LNCAP (cell line): ENCODE results near the gene MMD.

Experiments used
- TF ChIP-seq, protein P1 (sequence below): fragments of 450-650 bp; IDR thresholded peaks from 2 replicates; pipeline ENCODE4 v1.5.1; 2017; ENCODE audit warnings: mild to moderate bottlenecking

Gene MMD, protein sequence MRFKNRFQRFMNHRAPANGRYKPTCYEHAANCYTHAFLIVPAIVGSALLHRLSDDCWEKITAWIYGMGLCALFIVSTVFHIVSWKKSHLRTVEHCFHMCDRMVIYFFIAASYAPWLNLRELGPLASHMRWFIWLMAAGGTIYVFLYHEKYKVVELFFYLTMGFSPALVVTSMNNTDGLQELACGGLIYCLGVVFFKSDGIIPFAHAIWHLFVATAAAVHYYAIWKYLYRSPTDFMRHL

DNA sequence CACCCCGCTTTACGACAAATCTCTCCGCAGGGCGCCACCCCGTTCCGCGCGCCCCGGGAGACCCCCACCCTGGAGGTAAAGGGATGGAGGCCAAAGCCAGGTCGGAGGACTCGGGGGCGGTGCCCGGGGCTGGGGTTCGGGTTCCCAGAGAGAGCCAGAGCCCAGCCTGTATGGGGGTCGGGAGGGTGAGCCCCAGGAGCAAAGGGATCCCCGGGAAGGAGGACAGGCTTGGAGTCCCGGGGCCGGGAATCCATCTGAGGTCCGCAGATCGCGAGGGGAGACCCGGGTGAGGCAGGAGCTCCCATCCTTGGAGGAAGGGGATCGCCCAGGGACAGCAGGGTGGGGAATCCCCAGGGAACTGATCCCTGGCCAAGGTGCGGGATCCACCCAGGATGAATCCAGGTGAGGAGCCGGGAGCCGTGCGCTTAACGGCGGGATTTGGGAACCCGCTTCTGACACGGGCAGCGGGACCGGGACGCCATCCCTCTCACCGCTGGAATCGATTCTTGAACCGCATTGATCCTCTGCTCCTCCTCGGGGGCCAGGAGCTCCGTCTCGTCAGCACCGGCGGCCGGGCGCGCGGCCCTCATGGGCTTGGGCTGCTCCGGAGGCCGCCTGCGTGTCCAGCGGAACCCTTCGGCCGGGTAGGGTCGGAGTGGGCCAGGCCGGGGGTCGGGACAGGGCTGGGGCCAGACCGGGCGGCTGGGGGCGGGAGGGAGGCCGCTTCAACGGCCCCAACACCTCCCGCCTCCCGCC, at the start of gene MMD:
Gene MMD (minus strand): TSS at position 657 of the 756 bp plus-strand sequence. CDS start 140 bp downstream, at position 517.
- TF ChIP-seq, protein P1, sequence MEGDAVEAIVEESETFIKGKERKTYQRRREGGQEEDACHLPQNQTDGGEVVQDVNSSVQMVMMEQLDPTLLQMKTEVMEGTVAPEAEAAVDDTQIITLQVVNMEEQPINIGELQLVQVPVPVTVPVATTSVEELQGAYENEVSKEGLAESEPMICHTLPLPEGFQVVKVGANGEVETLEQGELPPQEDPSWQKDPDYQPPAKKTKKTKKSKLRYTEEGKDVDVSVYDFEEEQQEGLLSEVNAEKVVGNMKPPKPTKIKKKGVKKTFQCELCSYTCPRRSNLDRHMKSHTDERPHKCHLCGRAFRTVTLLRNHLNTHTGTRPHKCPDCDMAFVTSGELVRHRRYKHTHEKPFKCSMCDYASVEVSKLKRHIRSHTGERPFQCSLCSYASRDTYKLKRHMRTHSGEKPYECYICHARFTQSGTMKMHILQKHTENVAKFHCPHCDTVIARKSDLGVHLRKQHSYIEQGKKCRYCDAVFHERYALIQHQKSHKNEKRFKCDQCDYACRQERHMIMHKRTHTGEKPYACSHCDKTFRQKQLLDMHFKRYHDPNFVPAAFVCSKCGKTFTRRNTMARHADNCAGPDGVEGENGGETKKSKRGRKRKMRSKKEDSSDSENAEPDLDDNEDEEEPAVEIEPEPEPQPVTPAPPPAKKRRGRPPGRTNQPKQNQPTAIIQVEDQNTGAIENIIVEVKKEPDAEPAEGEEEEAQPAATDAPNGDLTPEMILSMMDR = no peak

GRCh38 chr17:55466671-55467070, 45.0 kb upstream of the MMD start:
- TF ChIP-seq, protein P1 = no peak

DNA sequence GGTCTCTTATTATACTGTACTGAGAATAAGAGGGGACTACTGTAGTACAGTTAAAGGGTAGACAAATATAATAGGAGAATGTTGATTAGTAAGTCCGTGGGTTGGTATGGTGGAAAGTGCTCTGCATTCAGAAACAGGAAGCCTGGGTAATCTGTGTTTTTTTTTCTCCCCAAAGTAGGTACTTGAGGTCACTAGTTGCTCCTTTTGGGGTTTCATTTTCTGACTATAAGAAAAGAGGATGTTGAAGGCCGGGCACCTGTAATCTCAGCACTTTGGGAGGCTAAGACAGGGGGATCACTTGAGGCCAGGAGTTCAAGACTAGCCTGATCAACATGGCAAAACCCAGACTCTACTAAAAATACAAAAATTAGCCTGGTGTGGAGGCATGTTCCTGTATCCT, 42.0 kb upstream of the MMD start:
- TF ChIP-seq, protein P1 = no peak

DNA sequence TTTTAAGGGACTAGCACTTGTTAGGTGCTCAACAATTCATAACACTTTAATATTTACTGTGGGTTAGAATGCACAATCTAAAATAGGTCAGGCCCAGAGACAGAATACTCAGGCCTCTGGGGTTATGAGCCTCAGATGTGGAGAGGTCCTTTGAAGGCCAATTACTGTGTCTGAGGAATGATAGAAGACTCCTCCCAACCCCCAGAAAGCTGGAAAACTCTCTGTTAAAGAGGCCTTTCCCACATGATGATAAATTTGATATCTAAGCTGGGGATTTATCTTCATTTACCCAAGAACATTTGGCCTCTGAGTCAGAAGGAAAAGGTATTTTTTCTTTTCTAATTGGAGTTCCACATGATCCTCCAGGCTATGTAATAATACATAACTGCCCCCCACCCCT, 41.1 kb upstream of the MMD start:
- TF ChIP-seq, protein P1 = no peak

GRCh38 chr17:55462234-55462633, 40.6 kb upstream of the MMD start:
- TF ChIP-seq, protein P1 = no peak

GRCh38 chr17:55458978-55459377, 37.3 kb upstream of the MMD start:
- TF ChIP-seq, protein P1 = no peak

DNA sequence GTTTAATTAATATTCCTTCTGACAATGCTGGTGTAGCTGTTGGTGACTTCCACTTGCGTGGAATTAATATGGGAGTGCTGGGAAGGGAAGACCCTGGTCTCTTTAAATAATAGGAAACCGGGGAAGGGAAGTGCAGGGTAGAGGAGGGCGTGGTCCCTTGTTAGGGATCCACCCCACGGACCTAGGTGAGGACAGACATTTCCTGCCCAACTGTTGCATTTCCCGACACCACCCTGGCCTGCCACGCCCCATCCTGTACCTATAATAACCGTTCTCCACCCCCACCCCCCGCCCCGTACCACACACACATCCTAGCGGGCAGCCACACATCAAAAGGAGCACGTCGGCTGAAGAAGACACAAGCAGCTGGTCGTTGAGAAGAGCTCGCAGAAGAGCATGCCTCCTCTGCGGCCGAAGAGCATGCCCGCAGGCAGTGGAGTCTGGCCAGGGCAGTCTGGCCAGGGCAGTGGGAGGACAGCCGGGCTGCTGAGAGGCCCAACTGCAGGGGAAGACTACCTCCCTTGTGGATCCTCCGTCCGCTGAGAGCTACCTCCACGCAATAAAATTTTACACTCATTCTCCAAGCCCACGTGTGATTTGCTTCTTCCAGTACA, 36.8 kb upstream of the MMD start:
- TF ChIP-seq, protein P1 = no peak
